Hematopoietic multipotent progenitor cell treated with erythropoietin and hydrocortisone succinate and interleukin-3 and kit ligand, for 4 days (in vitro differentiated cells): ENCODE data around the gene WDR82.
A peak's percentile ranks its signal among the peaks of the same experiment; 100 is the strongest.

Experiments
- DNase-seq: peaks from one replicate; pipeline ENCODE4 v3.0.0-alpha.2; 2015

WDR82 gene

DNA sequence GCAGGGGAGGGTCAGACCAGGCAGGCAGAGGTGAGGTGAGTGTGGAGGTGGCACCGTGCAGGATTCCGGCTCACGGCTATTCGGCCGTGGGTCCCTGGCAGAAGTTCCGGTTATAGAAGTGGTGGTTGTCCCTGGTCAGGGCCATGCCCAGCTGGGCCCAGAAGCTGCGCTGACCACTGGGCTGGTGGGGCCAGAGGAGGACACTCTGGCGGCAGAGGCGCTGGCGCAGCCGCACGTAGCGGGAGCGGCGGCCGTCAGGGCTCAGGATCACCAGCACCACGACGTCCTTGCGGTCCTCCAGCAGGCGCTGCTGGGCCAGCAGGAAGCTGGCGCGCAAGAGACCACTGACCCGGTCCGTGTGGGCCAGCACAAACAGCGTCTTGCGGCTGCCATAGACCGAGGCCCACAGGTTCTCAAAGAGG is 57.3 kb downstream of the WDR82 start:
- no peak for DNase-seq

DNA sequence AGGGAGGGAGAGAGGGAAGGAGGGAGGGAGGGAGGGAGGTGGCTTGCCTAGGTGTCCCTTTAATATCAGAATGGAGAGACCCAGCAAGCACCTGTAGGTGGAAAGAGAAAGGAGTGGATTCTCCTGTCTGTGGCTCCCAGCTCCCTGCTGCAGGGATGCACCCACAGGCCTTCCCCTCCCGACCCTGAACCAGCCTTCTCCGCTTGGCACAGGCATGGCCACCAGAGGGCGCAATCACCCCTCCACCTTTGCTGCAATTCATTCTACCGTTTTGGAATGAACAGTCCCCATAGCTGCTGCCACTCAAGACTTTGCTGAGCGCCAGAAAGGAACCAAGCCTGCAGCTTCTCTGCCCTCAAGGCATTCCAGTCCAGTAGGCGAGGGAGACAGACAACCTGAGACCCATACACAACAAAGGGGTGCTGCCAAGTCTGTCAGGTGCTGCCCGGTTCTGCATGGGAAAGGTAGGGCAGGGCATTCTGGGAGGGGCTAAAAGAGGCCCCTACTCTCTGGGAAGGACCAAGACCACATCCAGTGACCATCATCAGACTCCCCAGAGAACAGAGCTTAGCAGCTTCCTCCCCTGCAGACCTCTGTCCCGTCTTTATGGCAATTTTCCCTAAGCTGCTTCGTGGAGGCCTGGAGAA is 57.9 kb downstream of the WDR82 start:
- peak; percentile 92 for DNase-seq

DNA sequence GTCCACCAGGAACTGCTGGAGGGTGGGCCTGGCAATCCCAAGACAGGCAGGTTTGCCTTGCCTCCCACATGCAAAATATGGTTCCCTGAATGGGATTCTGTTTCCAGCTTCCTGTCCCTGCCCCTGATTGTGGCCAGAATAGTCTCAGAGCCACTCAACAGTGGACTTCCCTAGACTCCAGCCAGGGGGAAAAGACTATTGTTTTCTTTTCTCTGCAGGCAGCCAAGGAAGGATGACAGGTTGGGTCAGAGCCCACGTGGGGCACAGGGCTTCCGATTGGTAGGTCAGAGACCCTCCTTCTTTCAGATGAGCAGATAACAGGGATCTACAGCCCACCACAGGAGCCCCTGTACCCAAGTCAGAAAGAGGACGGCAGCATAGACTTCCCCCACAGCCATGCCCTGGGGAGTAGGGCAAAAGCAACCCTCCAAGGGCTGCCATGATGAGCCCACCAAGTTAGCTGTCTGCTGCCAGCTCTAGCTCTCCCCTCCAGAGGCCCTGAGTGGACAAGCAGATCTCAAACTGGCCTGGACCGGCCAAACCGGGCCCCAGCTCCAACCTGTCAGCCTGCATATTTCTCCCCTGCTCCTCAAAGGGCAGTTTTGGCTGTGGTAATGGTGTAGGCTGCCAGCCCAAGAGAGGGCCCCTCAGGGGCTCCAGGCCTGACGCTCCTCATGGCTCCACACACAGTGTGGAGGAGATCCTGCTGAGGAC is 59.4 kb downstream of the WDR82 start:
- DNase-seq, result no peak

DNA sequence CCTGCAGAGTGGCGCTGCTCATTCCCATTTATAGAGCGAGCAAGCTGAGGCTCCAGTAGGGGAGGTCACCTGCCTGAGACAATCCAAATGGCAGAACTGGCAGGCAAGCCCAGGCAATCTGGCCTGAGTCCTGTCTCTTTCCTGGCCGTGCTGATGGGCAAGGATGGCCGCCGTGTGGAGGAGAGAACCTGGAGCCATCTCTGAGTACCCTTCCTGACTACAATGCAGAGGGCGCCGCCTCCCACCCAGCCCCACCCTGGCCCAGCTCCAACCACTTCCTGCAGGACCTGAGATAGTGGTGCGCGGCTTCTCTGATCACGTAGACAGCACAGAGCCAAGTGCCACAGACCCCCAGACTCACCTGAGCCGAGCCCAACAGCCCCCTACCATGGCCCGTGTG is 60.0 kb downstream of the WDR82 start:
- DNase-seq, result peak; percentile 75

DNA sequence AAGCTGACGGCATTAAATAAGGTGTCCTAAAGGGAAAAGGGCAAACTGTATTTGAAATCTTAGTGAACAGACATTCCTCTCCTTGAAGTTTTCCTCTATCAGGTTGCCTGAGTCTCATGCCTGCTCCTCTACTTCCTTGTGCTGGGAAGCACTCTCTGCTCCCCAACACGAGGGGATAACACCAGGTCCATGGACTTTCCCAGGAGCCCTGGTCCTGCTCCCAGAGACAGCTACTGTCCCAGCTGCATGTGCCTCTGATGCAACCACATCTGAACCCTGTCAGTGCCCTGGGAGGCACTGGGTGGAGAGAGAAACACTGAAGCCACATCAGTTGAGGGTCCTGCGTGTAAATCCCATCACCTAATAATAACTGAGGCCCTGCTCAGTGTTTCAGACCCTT is 60.4 kb downstream of the WDR82 start:
- DNase-seq, result no peak

DNA sequence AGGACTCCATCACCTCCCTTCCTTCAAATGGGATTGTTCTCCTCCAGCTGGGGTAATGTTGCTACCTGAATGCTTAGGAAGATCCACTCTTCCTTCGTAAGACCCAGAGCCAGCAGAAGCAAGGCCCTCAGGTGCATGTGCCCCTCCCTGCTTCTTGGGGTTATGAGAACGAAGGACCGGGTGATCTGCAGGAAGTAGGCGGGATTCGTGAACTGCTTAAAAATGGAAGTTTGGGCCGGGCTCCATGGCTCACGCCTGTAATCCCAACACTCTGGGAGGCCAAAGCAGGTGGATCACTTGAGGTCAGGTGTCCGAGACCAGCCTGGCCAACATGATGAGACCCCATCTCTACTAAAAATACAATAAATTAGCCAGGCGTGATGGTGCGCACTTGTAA is 61.0 kb downstream of the WDR82 start:
- DNase-seq, result no peak

DNA sequence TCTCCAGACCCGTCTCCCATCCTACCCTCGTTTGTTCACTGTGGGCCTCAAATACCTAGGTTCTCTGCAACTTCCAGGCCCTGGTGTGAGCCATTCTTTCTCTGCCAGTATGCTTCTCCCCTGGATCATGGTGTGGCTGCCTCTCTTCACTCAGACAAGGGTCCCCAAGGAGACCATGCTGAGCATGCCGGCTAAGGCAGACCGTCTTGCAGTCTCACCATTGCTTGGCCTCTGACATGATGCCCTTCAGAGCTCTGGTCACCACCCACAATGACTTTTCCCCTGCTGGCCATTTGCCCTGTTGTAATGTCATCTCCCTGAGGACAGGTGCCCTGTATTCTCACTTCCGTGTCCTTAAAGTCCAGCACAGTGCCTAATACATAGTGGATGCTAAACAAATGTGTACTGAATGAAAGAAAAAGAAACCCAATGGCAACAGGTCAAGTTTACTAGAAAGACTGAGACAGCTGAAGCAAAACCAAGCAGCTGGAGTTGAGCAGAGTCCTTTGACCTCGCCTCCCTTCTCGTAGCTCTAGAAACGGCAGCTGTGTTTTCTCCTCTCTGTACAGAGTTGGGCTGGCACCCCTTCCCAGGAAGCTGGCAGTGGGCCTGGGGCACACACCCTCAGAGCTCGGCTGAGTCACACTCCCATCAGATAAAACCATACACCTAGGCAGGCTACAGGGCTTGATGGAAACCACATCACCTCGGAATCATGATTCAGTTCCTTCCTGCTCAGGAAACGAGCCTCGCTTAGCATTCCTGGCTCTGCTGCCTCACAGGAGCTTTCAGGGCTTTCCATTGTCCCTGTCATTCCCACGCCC is 61.7 kb downstream of the WDR82 start:
- DNase-seq, result peak; percentile 43

DNA sequence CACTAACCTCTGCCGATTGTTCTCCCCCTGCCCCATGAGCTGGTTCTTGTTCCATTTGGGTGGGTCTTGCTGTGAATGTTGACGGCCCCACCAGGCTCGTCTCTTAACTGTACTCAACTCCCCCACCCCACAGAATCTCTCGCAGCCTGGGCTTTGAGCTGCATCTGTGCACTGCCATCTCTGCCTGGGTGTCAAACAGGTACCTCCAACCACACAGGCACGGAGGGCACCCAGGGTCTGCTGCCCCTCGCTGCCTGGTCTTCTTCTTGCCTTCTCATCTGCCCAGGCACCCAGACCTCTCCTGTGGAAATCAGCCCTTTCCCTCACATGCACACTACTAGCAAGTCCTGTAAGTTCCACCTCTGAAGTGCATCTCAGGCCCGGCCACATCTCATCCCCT is 63.1 kb downstream of the WDR82 start:
- DNase-seq, result no peak

DNA sequence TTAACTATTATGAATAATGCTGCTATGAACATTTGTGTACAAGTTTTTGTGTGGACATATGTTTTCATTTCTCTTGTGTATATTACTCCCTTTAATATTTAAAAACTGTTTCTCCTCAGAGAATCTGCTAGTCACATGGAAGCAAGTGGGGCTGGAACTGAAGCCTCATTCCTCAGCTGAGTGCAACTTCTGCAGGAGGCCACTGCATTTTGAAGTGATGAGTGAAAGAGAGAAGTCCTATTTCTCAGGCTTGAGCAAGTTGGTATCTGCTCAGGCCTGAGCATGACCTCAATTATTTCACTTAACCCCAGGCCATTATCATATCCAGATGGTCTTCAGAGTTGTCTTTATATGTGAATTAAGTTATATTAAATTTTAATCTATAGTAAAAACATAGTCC is 64.5 kb downstream of the WDR82 start:
- no peak for DNase-seq

DNA sequence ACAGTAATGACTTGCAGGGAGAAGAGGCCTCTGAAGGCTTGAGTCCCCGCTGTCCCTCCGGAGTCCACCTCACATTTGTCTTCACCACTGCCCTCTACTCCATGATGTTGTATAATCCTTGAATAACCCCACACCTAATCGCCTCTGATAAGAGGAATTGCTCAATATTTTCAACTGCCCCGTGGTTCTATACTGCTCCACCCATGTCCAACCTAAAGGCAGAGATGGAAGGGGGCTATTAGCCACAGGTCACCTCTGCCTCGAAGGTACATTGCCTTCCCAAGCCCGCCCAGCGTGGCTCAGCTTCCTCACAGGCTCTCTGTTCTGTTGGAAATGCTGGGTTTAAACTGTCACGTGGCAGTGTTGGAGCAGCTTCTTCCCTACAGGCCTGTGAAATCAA is 65.4 kb downstream of the WDR82 start:
- no peak for DNase-seq

DNA sequence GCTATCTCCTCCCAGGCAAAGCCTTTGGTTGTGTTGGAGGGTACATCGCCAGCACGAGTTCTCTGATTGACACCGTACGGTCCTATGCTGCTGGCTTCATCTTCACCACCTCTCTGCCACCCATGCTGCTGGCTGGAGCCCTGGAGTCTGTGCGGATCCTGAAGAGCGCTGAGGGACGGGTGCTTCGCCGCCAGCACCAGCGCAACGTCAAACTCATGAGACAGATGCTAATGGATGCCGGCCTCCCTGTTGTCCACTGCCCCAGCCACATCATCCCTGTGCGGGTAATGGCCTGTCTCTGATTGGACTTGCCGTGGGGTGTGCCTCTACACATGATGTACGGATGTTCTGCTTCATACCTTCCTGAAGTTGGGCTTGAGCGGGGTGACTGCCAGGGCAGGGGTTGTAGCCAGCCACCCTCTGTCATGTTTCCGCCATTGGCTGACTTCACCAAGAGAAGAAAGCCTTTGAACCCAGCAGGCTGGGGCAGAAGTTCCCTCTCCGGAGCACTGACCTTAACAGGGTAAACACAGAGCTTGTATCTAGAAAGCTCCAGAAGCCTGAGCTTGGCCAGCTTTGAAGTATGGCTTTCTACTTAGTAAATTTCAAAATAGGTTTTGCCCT is 67.1 kb downstream of the WDR82 start:
- no peak for DNase-seq

DNA sequence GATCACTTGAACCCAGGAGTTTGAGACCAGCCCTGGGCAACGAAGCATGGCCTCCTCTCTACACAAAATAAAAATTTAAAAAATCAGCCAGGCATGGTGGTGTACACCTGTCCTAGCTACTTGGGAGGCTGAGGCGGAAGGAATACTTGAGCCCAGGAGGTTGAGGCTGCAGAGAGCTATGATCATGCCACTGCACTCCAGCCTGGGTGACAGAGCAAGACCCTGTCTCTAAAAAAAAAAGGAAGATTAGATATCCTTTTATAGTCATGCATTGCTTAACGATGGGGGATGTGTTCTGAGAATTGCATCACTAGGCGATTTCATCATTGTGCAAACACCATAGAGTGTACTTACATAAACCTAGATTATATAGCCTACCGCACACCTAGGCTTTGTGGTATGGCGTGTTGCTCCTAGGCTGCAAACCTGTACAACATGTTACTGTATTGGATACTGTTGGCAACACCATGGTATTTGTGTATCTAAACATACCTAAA is 67.9 kb downstream of the WDR82 start:
- DNase-seq, result peak; percentile 86

DNA sequence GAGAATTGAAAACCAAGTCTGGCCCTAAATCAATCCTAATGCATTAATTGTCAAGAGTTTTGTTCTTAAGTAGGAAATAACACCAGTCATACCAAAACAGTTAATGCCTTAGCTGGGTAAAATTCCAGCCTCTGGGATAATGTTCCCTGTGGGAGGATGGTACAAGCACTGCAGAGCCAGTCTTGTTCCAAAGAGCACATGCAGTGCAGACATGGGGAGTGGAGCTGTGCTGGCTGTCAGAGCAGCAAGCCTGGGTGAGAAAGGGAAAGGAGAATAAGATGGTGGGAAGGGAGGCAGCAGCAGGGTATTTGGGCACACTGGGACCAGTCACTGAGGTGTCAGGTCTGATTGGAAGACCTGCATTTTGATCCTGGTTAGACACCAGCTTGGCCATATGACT is 68.4 kb downstream of the WDR82 start:
- DNase-seq, result no peak

DNA sequence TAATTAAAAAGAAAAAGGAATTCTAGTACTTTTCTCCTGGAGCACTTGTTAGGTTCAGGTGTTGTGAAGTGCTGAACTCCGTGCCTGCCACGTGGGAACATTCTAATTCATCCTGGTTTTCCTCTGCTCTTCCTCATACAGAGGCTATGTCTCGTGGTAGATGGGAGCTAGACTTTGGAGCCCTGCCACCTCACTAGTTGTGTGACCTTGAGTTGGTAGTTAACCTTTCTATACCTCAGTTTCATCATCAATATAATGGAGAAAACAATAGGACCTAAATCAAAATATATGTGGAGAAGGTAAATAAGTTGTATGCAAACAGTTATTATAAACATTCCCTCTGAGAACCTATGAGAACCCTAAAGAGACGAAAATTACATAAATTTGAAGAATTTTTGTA is 69.9 kb downstream of the WDR82 start:
- no peak for DNase-seq

DNA sequence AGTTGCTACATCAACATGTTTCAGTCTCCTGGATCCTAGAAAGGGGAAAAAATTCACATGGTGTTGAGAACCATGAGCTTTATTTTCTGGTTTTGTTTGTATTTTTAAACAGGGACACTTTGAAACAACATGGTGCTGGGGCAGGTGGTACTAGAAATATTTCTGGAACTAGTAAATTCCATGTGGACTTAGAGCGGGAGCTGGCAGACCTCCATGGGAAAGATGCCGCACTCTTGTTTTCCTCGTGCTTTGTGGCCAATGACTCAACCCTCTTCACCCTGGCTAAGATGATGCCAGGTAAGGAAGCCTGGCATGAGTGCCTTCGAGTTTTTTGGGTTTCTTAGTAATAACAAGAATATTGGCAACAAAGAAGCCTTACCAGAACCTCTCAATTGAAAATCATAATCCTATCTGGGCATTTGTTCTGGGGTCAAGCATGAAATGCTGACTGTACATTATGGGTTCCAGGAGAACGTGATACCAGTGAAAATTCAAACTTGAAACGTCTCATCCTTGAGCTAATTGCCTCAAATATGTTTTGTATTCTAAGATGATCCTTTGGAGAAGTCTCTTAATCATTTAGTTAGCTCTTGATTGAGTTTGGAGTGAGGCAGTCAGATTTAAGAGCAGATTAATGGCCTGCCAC is 72.6 kb downstream of the WDR82 start:
- no peak for DNase-seq
